Measurements from ENCODE around the gene PLEKHA7.

PLEKHA7 gene

DNA sequence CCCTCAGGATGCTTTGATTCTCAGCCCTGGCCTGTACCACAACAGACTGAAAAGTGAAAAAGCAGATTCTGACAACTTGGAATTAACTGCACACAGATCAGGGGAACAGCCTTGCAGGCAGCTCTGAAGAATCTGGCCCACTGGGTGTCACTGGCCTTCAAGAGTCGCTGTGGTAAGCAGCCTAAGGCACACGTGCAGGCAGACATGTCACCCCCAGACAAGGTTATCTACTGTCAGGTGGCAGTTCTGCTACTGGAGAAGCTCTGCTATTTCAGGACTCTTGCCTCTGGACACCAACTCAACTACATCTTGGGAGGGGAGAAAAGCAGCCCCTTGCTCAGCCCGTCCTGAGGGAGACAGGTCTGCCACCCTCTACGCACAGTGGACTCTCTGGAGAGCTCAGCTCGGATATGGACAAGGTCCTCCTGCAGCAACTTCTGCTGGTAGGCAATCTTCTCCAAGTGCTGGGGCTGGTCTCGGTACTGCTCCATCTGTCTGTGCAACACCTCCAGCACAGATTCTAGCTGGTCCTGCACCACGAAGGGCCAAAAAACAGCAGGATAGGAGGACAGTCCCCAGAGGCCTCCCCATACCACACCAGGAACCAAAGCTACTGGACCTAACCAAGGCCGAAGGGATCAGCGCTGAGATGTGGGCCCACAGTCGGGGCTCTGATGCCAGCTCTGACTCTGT lies 212.8 kb downstream of the PLEKHA7 start:
- DNase-seq = no peak

DNA sequence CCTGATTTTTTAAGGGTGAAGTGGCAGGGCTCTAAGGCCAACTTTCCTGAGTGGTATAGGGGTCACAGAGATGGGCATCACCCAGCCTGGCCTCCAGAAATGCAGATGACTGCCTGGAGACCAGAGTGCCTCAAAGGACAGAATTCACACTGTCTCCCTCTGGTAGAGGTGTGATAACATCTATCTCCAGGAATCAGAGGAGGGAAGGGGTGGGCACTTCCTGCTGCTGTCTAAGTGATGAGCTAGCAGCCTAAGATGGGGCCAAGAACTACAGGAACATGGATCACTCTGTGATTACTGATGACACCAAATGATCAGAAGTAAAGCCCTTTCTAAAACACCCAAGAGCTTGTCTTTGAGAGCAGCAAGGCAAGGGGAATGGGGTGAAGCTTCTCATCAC lies 213.8 kb downstream of the PLEKHA7 start:
- no peak for DNase-seq

DNA sequence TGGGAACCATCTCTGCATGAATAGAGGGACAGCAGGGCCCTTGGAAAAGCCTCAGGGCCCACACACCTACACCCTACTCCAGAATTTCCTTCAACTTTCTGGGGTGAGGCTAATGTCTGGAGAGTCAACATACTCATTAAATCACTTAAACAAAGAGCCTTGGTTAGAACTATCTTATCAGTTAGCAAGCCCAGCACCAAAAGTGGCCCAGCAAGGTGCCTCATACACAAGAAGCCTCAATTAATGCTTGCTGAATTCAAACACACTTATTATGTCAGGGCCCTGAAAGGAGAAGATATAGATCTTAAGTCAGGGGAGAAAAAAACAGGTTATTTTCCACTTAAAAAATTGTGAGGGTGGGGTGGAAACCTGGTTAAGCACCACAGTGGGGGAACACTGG lies 214.3 kb downstream of the PLEKHA7 start:
- no peak for DNase-seq

DNA sequence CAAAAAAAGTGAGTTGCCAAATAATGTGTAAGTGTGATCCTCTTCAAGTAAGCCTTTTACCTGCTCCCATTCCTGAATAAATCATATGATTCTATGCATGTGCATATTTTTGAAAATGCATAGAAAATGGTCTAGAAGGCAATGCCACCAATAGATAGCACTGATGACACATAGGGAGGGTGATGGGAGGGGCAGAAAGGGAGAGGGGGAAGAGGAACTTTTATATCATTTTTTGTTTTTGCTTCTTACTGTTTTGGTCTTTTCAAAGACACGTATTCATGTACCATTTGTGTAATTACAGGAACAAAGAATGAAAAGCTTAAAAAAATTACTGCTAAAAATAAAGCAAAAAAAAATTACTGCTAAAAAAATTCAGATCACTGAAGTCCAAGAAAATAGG lies 215.0 kb downstream of the PLEKHA7 start:
- no peak for DNase-seq

DNA sequence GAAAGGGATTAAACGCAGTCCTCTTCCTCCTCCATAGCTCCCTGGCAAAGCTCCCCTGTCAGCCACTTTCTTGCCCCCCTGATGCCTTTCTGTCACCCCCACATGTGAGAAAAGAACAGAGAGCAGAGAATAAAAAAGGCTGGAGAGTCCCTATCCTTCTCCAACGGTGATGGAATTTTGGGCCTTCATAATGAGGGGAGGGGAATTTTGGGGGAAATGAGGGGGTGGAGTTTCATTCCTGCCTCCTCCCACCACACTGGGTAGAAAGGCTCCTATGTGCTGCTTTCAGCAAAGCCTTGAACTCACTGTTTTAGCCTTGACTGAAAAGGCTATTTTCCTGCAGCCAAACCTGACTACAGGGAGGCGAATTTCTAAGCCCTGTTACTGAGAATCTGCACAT lies 216.4 kb downstream of the PLEKHA7 start:
- DNase-seq = no peak

DNA sequence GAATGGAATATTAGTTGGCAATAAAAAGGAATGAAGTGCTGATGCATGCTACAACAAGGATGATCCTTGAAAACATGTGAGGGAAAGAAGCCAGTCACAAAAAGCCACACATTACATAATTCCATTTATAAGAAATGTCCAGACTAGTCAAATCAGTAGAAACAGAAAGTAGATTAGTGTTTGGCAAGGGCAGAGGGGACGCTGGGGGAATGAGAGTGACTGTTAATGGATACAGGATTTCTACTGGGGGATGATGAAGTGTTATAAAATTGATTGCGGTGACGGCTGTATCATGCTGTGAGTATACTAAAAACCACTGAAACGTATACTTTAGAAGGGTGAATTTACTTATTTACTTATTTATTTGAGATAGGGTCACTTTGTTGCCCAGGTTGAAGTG lies 217.9 kb downstream of the PLEKHA7 start:
- no peak for DNase-seq

DNA sequence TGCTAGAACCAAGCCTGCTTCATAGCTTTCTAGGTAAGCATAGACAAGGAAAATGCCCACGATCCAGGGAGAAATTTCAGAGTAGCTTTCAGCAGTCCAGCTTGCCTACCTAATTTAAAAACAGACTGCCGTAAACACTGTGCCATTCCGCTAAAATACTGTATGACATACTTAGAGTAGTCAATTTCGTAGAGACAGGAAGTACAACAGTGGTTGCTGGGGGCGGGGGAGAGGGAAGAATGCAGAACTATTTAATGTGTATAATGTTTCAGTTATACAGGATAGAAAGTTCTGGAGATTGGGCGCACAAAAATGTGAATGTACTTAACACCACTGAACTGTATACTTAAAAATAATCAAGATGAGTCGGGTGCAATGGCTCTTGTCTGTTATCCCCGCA lies 219.1 kb downstream of the PLEKHA7 start:
- peak; percentile 83 to 85 for DNase-seq

DNA sequence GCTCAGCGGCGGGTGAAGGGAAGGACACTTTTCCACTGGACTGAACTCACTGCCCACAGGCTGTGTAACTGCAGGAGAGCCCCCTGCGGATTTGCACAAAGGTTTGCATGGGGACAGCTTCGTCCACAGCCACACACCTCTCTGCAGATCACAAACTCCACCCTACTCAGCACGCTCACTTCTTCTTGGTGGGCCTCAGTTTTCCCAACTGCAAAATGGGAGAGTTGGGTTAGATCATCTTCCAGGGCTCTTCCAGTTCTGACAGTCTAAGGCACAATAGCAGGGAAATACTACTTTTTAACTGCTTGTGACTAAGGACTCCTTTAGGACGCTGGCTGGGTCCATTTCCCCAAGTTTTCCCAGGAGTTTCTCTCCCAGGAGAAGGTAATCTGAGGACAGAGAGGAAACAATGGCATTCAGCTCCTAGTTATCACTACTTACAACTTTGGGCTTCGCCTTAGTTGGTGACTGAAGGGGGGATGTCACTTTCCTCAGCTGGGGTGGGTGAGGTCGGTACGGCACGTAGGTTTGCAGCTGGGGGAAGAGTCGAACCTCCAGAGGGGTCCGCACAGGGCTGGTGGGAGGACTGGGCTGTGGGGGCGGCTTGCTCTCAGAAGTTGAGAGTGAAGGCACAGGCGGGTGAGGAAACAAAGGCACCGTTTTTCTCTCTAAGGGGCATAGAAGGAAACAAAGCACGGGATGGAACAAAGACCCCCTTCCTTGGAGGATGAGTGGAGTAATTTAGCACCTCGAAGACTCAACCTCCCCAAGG lies 220.0 kb downstream of the PLEKHA7 start:
- DNase-seq = no peak

DNA sequence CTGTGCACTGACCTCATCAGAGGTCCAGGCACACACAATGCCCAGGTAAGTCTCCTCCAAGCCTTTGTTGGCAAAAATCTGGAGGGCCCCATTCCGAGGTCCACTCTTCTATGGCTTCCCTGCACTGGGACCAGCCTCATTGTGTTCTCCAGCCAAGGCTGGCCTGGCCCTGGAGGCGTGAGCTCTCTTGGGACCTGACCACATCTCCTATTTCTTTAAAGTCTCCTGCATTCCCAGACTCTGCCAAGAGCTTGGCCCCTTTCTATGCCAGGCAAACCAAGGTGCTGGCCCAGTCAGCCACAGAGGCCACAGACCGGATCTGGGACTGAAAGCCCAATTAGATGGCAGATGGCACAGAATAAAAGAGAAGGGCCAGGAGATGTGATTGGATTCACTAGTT lies 220.7 kb downstream of the PLEKHA7 start:
- no peak for DNase-seq

DNA sequence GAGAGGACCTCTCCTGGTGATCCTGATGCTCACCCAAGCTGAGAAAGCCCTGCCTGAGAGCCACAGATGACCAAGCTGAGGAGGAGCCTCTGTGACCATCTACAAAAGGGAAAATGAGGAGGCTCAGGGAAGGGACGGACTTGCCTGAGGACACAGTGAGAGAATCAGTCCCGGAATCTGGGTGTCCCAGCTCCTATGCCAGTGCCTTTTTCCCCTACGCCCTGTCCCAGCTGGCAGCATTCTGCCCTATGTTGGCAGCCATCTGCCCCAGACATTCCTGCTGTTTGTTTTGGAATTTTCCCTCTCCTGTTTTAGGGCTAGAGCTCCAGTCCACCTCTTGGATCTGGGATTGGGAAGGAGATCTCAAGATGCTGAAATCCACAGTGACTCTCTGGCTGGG lies 221.2 kb downstream of the PLEKHA7 start:
- no peak for DNase-seq

DNA sequence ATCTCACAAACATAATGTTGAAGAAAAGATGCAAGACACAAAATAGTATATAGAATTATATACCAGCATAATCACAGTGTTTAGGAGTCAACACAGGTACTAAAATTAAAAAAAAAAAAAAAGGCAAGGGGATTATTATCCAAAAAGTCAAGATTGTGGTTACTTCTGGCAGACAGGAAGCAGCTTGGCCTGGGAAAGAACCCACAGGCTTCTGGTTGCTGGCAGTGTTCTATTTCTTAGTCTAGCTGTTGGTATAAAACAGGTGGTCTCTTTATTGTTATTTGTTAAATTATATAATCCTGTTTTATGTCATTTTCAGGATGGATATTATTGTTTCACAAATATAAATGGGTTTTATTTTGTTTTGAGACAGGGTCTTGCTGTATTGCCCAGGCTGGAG lies 221.8 kb downstream of the PLEKHA7 start:
- peak; percentile 43 to 62 for DNase-seq

DNA sequence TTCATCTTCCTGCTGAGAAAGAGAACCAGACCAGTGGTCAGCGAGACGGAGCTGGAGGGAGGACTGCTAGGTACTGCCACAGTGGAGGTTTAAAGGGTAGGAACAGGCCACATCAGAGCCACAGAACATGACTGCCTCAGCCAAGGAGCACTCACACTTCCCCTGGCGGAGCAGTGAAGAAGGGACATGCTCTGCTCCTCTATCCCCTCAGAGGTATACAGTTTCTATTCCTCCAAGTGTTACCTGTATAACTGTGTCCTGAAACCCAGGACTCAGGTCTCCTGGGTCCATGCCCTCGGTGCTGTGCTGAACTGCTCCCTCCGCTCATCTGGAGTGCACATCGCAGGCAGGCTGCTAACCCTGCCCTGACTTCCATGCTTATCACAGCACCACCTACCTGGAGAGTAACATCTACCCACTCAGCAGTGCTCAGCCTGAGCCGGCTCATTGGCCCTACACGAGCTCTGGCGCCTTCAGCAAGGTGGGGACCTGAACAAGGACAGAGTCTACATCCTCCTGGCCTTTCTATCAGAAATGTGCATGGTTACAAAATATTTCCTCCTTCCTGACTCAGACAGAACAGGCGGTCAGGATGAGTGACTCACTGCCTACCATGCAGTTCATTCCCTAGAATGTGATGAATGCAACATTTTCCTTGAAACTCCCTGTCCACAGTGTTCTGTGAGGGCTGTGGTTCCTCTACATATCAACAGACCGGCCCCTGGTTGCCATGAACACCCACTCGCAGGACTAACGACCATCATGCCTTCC lies 222.8 kb downstream of the PLEKHA7 start:
- DNase-seq = peak; percentile 50 to 66

DNA sequence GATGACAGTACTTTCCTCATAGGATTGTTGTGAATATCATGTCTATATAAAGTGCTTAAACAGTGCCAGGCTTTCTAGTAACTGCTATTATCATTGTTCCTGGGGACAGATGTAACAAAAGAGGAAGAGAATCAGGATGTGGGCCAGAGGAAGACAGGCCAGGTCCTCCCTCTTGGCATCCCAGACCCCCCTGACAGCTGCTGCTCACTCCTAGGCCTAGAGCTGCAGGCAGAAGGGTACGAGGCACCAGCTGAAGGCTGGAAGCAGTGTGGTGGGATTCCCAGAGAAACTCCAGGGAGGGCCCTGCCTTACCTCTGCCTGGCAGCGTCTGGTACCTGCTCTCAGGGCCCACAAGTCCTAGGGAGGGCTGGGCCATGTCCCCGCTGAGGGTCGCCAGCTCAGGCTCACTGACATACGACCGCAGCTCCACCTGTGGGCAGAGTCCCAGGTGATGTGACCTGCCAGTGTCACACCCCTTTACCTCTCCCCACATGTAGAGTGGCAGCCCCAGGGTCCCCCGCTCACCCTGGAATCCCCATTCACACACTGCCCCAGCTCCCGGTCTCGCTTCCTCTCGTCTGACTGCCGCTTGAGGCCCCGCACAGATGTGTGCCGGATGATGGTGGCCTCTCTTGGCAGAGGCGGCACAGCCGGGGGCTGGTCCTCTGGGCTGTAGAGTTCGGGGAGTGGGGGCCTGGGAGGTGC lies 223.6 kb downstream of the PLEKHA7 start:
- peak; percentile 83 to 84 for DNase-seq

DNA sequence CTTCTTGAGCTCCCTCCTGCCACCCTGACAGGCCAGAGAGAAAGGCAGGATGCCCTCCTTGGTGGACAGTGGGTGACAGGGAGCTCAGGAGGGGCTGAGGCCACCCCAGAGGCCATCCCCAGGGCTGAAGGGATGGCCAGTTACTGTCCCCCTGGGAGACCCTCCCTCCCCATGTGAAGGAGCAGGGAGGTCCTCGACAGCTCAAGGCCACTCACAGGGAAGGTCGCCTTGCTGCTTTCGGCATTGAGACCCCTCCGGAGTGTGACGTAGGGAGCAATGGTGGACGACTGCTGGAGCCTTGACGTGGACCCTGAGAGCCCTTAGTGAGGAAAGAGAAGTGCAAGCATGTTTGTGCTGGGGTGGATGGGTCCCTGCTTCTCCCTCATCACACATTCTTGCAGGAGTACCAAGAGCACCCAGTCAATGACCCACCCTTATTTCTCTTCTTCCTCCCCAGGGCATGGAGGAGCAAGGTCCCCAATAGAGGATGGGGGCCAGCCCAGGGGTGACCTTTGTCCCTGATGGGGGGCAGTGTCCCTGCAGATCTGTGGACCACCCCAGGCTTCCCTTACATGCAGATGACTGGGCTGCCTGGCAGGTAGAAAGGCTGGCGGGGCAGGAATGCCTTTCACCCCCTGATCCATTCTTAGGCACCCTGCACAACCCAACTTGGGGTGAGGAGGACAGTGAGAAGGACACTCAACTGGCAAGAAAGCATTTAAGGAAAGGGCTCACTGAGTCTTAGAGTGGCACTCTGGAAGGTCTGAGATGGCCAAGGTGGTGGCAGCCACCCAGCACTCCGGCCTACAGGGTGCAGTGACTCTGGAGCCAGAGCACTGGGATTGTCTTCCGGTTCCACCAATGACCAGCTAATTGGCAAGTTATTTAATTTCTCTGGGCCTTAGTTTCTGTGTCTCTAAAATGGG lies 224.4 kb downstream of the PLEKHA7 start:
- no peak for DNase-seq

DNA sequence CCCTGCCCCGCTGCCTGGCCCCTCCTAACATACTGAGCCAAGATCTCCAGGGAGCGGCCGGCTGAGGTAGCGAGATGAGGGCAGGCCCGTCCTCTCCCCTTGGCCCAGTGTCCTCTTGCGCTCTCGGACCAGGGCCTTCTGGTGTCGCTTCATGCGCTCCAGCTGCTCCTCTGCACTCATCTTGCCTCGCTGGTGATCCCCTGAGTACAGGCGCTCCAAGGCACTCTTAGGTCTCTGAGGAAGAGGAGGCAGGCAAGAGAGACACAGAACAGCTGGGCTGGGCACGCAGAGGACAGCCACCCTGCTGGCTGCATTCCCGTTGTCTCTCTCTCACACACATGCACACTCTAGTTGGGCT lies 225.2 kb downstream of the PLEKHA7 start:
- DNase-seq = no peak

DNA sequence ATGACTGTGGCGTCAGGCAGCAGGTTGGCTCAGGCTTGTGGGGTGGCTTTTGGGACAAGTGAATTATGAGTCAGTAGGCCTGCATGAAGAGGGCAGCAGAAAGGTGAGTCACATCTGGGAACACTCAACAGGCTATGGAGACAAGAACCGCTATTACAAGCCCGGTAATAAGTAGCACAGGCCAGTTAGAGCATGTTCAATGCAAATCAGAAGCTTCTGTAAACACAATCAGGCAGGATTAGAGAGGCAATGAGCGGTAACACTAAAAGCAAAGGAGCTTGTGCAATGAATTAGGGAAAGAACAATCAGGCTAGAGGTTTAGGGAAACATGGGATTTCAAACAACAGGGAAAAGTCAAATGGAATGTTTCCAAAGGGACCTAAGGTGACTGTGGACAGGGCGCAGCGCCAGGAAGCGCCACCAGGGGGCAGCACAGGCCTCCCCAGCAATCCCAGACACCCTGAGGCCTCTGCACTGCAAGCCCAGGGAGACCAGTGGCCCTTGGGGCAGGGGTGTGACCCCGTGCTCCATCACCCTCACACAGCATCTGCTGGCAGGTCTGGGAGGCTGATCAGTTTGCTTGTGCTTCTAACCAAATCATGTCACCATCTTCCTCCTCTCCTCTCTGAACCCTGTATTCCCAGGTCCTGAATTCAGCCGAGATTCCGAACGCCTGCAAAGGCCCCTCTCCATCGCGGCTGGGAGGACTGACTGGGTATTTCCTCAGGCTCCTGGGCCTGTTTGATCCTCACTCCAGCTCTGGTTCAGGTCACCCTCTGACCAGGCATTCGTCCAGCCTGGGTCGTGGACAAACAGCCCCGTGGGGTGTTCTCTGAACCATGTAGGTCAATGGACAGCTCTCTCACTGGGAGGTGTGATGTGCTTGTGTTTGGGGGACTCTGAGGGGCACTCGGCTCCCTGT lies 225.8 kb downstream of the PLEKHA7 start:
- DNase-seq = peak; percentile 57 to 62

DNA sequence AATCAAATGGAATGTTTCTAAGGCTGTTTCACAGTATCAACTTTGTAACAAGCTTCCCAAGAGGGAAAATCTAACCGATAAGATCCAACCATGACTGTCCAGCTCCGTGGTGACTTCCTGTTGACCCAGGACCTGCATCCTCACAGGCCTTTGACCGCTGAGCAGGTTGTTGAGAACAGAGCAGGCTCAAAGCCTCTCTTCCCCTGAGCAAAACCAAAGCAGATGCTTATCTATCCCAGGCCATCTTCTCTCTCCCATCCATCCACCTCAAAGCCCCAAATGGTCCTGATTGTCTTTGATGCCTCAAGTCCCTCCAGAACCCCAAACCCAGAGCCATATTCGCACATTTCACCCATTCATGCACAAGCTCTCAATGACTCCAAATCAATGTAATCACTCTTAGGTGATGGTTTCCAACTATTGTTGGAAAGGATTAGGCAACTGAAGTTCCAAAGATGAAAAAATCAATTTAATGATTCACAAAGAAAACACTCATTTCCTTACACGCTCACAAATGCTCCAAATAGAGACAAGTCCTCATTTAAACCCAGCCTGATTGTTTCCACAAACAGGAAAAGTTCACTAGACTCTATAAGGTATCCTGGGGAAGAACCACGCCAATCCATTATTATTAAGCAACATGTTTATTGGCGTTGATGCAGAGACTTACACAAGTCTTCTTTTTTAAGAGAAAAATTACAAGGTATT lies 227.0 kb downstream of the PLEKHA7 start:
- no peak for DNase-seq

DNA sequence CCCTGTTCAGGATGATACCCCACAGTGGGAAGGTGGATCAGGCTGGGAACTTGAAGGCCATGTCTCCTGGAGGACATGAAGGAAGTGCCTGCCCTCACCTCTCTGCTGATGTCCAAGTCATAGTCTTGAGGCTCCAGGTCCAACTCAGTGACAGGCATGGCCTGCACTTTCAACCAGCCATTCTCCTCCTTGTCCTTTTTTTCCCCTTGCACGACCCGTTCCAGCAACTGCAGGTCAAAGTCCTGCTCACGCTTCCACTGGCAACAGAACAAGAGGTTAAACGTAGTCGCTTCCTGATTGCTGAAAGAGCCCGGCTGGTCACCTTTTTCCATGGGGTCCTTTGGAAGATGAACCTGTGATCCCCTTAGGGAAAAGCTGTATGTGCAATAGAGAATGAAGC lies 228.1 kb downstream of the PLEKHA7 start:
- no peak for DNase-seq

DNA sequence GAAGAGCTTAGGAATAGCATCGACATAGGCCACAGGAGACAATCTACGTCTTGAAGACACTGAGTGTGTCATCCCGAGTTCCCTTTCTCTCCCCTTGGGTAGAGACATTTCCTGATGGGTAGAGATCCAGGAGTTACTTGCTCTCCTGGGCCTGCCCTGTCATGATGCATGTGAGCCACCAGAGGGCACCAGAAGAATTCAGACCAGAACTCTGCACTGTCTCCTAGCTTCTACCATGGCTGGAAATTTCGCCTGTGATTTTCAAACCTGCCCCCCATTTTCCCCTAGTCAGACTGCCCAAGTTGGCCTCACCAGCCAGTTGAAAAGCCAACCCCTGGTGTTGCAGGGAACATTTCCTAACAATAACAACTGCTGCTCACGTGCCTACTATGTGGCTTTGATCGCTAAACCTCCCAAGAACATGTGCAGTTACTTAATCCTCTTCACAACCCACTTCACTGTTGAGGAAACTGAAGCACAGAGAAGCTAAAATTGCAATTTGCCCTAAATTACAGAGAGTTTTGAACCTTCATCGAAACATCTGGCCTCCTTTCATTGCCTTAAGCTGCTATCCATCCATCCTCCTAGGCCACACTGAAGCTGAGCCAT lies 228.6 kb downstream of the PLEKHA7 start:
- peak; percentile 83 for DNase-seq

DNA sequence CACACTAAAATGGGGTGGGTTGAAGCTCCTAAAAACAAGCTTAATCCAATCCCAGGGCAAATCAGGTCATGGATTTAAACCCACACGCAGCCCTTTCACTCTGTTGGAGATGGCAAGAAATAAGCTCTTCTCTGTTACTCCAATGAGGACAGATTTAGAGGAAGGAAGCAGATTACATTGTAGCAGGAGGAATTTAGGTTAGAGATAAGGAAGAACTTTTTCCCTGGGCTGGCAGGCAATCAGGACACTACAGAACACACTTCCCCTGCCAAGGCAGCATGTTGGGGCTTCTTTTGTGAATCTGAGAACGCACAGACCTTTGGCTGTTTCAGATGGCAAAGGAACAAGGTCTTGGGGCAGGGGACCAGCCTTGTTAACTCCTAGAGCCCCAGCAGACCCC lies 229.5 kb downstream of the PLEKHA7 start:
- DNase-seq = no peak
